ENCODE measurements around the gene GRIN3B.

DNA sequence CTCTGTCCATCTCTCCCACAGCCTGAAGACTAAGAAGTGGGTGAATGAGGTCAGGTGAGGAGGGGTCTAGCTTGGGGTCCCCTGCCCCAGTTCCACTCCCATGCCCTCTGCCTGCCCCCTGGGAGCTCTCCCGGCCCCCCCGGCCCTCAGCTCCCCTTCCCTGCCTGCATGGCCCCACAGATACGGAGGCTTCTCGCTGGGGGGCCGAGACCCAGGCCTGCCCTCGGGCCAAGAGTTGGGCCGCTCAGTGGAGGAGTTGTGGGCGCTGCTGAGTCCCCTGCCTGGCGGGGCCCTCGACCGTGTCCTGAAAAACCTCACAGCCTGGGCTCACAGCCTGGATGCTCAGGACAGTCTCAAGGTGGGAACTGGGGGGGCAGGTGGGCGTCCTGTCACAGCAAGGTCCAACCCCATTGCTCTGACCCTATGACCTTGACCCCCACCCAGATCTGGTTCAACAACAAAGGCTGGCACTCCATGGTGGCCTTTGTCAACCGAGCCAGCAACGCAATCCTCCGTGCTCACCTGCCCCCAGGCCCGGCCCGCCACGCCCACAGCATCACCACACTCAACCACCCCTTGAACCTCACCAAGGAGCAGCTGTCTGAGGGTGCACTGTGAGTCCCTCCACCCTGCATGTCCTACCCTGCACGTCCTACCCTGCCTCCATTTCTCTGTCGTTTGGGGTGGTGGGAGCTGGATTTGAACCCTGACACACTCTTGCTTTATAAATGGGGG, 55.8 kb downstream of the GRIN3B start:
- TF ChIP-seq CTCF (IDR thresholded peaks at IDR 0.05), result no peak
- TF ChIP-seq EZH2 (IDR thresholded peaks at IDR 0.05; ENCODE audit: borderline replicate concordance, insufficient read depth, low read depth, low read length, poor library complexity, severe bottlenecking), result no peak

Data from B cell (primary cell).